SU-DHL-6 (cell line): ENCODE measurements around the gene TIGD4.

Source experiments
- CTCF ChIP-seq: fragments of 200-600 bp; sonication (generic); IDR thresholded peaks from one replicate; pipeline ENCODE4 v1.5.1; 2017; ENCODE audit warnings: antibody characterized with exemption, mild to moderate bottlenecking, low read length, moderate library complexity; ENCODE audit not compliant: insufficient read depth, poor library complexity, severe bottlenecking
- EZH2phosphoT487 ChIP-seq: fragments of 200-600 bp; sonication (generic), shearing (Covaris generic); conservative IDR thresholded peaks from 2 replicates; pipeline ENCODE4 v1.6.1; 2018; ENCODE audit warnings: mild to moderate bottlenecking, antibody characterized with exemption, low read length, moderate library complexity, mixed read lengths

GRCh38 chr4:152773339-152773738, 6.2 kb downstream of the TIGD4 start:
- TF ChIP-seq CTCF, result no peak
- TF ChIP-seq EZH2phosphoT487, result no peak
